NT2/D1 (cell line): ENCODE results near the gene NLGN1.

ENCODE experiments used
- SUZ12 ChIP-seq: IDR thresholded peaks from 2 replicates; pipeline ENCODE4 v1.6.1; 2011; ENCODE audit not compliant: insufficient read length, insufficient read depth; ENCODE audit errors: extremely low read depth
- YY1 ChIP-seq: IDR thresholded peaks from 2 replicates; pipeline ENCODE4 v1.6.1; 2011; ENCODE audit not compliant: insufficient read length, insufficient read depth
- ZNF274 ChIP-seq: IDR thresholded peaks from 2 replicates; pipeline ENCODE4 v1.6.1; 2011; ENCODE audit warnings: mild to moderate bottlenecking, low read depth, low read length

- TF ChIP-seq YY1 (no peak), SUZ12 (no peak), ZNF274 (no peak)
Observed at GRCh38 chr3:174202561-174202960, 805.0 kb downstream of the NLGN1 start.
